NCI-H146 (cell line): ENCODE measurements around the gene MED8.
"Not testable (repeated sequence)": the region's sequence is repeated elsewhere in the genome, so short reads cannot be mapped to it uniquely, and the experiment has no call there.

Experiments used
- DNase-seq: peaks from one replicate; lab custom pipeline; 2025; lab: John Stamatoyannopoulos, UW

MED8 gene

DNA sequence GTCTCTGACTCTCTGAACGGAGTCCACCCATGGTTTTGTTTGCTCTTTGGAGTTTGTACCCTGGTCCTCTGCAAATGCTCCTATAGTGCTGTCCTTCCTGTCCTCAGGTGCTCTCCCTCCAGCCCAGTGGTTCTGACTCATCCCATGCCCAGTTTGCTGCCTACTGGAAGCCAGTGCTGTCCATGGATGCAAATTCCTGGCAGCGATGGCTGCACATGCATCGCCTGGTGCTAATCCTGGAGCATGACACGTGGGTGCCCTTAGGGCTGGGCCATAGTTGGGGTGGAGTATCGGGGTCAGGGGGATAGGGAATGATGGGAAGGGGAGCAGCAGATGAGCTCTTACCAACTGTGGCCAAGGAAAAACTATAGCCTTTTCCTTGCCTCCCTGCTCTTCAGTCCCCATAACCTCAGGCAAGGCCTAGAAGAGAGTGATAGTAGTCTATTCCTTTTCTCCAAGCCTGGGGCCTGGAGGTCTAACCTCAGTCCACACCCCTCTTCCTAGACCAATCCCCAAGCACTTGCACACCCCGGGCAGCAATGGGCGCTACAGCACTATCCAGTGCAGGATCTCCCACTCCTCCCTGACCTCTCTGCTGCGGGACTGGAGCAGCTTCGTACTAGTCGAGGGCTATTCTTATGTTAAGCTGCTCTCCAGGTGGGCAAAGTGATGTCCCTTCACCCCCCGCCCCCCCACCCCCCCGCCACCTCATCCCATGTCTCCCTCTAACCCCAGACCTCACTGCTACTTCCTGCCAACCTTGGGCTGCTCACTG is 32.6 kb upstream of the MED8 start:
- no peak for DNase-seq

DNA sequence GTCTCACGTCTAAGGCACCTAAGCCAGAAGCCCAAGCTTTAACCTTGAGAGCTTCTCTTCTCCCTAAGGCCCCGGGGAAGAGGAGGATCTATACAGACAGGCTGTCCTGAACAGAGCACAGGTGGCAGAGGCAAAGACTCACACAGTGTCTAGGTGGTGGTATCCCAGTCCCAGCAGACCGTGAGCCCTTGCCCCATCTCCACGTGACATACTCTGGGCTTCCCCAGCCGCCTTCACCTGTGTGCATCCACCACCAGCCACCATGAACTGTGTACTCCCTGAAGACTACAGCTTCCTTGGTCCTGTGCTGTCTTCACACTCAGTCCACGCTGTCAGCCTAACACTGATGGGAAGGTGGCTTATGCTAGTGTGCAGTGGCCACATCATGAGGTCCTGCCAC is 31.8 kb upstream of the MED8 start:
- DNase-seq = no peak

DNA sequence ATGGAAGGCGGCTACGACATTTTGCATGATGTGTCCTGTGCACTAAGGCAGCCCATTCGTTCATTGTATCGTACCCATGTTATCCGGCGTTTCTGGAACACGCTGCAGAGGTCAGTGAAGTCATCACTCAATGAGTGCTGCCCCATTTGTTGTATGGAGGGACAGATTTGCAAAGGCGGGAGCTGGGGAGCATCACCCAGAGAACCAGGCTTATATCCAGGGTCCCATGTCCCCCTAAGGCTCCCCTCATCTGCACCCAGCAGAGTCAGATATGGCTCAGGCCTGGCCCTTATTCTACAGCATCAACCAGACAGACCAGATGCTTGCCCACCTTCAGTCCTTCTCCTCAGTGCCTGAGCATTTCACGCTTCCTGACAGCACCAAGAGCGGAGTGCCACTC is 31.3 kb upstream of the MED8 start:
- DNase-seq = no peak

DNA sequence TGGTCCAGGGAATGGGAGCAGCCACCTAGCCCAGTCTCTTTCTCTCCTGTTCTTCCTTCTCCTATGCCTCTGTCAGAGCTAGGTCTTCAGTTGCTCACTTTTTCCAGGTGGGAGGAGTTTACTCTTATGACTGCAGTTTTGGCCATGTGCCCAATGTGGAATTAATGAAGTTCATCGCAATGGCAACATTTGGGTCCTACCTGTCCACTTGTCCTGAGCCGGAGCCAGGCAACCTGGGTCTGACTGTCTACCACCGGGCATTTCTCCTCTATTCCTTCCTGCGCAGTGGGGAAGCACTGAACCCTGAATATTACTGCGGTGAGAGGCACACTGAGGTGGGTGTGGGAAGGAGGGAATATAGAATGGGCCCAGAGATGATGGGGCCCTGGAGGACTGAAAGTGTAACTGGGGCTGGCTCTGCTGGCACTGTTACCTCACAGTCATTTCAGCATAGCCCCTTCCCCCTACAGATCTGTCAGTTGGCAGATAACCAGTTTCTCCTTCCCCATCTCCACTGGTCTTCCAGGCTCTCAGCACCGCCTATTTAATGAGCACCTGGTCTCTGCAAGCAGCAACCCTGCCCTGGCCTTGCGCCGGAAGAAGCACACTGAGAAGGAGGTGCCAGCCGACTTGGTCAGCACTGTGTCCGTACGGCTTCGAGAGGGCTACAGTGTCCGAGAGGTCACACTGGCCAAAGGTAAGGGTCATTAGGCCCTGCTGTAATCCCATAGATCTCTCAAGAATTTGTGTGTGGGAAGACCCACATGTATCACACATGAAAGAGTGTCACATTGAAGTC is 30.2 kb upstream of the MED8 start:
- DNase-seq = no peak

DNA sequence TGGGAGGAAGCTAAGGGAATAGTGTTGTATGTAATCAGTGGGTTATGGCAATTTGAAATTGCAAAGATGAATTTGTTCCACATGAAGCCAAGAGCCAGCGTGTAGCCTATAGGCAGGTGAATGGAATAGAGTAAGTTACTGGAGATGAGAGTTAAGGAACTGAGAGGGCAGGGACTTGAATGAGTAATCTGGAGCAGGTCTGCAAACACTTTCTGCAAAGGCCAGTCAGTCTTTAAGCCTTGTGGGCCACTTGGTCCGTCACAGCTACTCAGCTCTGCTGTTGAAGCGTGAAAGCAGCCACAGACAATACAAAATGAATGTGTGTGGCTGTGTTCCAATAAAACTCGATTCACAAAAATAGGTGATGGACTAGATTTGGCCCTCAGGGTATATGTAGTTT is 29.3 kb upstream of the MED8 start:
- no peak for DNase-seq

DNA sequence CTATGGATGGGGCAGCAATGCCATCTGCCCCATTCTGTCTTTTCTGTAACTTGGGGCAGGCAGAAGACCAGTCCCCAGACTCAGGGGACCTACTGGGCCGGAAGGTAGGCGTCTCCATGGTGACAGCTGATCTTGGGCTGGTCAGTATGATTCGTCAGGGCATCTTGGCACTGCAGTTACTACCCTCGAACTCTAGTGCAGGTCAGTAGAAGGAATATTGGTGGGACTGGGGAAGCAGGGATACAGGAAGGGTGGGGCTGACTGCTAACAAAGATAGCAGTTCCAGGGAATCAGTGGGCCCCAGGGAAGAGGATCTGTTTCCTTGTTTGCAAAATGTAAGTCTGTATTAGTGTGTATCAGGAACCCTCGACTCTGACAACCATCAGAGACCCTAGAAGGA is 26.3 kb upstream of the MED8 start:
- DNase-seq = no peak

DNA sequence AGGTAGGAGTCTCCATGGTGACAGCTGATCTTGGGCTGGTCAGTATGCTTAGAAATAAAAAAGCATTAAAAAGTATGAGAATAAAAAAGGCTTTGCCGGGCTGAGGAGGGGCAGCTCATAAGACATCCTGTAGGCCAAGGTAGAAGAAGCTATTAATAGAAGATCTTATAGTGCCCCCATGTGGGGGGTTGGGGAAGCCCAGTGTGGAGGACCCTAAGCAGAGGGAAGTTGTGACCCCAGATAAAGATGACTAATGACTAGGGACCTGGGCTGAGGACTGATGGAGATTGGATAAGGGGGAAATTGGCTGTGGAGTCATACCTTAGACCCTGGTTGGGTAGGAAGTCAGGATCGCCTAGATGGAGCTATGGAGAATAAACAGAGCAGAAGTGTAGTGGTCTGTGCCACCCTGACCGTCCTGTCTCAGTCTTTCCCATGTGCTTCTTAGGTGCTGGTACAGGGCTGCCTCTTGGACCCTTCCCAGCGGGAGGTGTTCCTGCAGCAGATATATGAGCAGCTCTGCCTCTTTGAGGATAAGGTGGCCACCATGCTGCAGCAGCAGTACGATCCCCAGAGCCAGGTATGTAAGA is 25.1 kb upstream of the MED8 start:
- DNase-seq = peak; percentile 45

DNA sequence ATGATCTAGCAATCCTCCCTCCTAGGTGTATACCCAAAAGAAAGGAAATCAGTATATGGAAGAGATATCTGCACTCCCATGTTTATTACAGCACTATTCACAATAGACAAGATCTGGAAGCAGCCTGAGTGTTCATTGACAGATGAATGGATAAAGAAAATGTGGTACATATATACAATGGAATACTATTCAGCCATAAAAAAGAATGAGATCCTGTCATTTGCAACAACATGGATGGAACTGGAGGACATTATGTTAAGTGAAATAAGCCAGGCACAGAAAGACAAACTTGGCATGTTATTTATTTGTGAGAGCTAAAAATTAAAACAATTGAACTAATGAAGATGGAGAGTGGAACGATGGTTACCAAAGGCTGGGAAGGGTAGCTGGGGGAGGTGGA is 23.8 kb upstream of the MED8 start:
- DNase-seq = not testable (repeated sequence)

DNA sequence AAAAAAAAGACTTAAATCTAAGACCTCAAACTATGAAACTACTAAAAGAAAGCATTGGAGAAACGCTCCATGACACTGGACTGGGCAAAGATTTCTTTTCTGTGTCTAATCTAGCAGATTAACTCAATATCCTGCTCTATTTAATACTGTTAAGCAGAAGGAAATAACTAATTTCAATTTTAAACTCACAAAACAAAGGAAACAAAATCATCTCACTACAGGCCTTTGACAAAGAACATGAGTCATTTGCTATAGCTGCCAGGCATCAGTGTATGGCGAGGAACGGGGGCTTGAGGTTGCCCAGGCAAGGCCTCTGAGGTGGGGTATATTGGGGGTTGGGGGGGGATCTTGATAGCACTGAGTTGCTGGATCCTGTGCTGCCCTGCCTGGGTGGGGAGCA is 21.0 kb upstream of the MED8 start:
- DNase-seq = no peak

DNA sequence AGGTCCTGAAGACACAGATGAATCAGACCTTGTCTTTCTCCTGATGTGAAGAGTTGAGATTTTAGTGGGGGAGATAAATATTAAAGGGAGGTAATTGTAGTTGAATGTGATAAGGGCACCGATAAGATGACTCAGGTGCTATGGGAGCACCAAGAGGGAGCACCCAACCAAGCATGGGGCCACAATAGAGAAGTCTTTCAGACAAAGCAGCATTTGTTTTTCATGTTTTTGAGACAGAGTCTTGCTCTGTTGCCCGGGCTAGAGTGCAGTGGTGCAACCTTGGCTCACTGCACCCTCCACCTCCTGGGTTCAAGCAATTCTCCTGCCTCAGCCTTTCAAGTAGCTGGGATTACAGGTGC is 16.3 kb upstream of the MED8 start:
- no peak for DNase-seq

DNA sequence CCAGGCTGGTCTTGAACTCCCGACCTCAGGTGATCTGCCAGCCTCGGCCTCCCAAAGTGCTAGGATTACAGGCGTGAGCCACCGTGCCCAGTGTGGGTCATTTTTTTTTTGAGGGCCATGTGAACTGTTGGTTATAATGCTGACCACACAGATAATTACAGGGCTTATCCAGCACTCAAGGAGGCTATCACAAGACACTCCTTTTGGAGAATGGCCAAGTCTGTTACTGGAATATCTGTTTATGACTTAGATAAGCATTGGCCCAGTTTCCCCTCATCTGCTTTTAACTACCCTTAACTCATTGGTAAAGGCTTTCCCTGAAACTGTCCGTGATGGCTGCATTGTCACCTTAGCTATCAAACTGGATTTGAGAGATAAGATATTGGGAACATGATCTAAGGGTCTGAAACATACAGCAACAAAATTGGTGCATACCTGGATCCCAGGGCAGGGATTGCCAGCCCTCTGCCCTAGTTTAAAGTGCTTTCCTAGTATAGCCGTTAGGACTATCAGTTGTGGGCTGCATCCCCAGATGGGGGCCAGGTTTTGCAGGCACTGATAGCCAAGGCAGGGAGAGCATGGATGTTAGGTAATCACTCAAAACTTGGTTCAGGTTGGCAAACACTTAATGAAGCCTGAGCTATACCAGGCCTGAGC is 15.7 kb upstream of the MED8 start:
- no peak for DNase-seq

DNA sequence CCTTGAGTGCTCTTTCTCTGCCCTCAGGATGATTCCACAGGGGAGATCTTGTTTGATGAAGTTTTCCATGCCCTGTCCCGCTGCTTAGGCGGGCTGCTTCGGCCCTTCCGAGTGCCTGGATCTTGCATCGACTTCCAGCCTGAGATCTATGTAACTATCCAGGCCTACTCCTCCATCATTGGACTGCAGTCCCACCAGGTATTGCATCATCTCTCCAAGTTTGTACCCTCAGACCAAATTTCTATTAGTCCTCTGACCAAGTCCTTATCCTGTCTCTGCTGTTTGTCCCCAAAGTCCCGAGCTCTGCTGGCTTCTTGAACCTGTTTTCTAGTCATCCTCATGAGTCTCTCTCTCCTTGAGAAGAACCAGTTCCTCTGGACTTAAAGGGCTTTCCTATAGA is 14.8 kb upstream of the MED8 start:
- no peak for DNase-seq

DNA sequence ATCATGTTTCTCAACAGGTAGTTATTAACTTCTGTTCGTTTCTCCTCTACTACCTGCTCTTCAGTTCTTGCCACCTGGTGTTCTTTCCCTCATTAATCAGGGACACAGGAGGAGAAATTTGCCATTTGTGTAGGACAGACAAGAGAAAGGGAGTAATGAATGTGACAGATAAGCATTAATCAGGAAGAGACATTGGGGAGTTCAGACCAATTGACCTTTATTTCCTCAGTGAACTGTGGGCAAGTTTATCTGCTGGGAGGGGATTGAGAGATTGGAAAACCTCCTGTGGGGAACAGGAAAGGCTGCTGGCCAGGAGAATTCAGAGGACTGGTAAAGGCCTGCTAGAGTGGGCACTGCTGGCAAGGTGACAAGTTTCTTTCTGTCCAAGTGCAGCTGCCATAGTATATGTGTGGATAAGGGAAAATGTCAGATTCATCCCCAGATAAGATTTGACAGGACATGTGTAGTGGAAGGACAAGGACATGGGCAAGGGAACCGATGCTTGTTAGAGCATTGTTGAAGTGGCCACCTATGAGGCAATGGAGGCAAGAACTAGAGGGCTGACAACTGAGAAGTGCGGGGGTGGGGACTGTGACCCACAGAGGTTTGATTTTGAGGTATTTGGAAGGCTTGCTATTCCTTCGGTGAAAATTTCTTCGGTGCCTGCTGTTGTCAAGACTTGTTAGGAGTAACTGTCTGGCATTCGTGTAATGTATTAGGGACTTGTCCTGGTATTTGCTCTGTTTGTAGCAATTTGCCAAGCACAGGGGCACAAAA is 12.7 kb upstream of the MED8 start:
- DNase-seq = no peak

DNA sequence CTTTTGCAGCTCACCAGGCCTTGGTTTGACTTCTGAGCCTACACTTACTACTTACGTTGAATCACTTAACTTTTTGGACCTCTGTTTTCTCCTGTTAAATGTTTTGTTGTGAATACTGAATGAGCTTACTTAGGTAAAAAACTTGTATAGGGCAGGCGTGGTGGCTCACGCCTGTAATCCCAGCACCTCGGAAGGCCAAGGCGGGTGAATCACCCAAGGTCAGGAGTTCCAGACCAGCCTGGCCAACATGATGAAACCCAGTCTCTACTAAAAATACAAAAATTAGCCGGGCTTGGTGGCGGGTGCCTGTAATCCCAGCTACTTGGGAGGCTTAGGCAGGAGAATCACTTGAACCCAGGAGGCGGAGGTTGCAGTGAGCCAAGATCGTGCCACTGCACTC is 10.8 kb upstream of the MED8 start:
- DNase-seq = not testable (repeated sequence)

DNA sequence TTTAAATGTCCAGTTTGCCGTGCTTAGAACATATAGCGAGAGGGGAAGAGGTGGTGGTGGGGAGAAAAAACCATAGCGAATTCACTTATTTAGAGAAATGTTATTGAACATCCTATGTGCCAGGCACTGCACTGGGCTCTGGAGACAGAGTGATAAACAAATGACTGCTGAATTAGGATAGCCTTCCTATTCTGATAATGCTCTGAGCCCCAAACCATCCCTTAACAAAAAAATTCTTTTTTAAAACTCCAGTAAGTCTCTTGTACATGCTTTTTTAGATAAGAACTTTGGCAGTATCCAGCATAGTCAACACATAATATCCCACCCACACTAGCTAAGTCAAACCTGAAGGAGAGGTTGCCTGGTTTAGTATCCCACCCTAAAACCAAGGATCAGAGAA is 8.6 kb upstream of the MED8 start:
- no peak for DNase-seq

DNA sequence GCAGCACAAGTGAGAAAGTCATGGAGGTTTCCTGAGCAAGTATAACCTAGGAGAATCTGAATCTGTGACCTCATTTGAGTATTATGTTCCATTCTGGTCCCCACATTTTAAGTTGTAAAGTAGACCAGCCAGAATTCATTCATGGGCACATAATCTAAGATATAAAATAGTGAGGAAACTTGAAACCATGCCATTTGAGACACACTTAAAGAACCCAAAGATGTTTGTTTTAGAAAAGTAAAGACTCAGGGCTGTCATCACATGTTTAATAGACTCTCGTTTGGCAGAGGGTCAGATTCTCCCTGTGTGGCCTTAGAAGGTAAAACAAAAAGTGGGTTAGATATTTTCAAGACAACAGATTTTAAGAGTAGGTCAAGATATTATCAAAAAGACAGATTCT is 6.5 kb upstream of the MED8 start:
- no peak for DNase-seq

DNA sequence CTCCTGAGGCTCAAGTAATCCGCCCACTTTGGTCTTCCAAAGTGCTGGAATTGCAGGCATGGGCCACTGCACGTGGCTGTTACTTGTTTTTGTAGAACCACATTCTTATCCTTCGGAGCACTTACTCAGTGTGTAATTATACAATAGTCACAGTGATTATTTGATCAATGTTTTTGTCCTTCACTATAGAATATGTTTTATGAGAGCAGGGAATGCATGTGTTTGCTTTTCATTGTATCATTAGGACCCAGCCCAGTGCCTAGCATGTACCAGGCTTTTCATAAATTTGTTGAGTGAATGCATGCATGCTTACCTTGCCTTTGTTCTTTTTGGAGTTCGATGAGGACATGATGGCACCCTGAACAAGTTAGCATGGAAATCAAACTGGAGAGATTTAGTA is 5.9 kb upstream of the MED8 start:
- no peak for DNase-seq

DNA sequence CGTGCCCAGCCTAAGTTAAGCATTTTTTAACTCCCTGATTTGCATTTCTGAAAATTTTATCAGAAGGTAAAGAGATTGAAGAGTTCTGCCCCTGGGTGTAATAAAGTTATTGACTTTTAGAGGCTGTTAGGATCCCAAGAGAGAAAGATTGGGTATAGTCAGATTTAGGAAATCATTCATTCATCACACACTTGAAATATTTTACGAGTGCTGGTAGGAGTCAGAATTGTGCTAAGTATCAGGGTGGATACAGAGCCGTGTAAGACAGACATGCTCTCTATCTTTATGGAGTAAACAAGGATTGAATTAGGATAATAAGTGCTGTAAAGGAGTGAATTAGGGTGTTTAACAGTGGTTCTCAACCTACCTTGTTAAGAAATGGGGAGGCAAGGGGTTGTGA is 3.1 kb upstream of the MED8 start:
- no peak for DNase-seq

DNA sequence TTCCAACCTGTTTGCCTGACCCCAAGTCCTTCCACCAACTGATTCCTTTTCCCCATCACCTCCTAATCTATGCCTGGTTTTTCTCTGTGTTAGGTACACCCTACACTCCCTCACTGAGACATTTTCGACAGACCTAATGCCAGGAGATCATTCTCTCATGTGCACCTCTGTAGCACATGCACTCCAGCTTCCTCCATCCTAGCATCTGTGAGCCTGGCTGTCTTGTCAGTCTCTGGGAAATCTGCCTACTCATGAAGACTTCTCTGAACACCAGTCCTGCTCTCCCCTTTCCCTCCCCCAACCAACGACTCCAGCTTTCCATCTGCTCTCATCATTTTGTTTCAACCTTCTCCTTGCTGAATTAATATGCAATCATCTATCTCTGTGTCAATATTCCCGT is 987 bp downstream of the MED8 start:
- no peak for DNase-seq

DNA sequence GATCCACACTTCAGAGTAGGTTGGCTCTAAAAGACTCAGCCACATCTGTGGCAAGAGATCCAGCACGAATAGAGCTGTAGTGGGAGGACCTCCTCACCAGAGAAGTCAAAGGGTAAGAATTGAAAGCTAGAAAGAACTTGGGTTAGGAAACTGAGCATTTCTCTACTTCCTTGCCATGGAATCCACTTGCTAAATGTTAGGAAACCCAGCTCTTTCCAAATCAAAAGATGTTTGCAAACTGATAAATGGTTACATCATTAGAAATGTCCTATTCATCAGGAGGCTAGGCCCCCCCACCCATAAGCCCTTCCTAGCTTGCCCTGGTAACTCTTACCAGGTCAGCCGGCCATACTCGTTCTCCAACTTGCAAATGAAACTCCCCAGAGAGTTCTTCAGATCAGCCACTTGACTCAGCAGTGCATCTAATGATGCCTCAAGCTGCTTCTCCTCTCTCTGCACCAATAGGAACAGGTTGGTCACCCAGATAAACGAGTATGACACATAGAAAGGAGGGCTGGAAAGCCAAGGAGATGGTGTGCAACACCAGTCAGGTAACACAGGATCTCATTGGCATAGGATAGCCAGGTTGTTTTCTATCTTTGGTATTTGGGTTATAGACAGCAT is 1.5 kb downstream of the MED8 start:
- DNase-seq = no peak

DNA sequence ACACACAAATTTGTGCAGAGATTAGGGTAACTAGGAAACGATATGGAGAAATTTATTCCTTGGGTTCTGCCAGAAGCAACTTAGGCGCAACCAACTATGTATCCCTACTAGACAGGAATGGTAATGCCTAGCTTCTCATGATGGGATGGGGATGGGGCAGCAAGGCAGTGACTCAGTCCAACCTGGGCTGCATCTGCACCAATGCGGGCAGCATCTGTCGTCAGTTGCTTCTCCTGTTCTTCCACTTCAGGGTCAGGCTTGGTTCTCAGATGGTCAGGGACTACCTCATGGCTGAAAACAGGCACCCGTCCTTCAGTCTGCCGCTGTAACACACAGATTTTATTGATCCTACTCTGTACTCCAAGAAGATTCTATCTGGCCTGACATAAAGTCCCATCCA is 2.9 kb downstream of the MED8 start:
- DNase-seq = no peak

DNA sequence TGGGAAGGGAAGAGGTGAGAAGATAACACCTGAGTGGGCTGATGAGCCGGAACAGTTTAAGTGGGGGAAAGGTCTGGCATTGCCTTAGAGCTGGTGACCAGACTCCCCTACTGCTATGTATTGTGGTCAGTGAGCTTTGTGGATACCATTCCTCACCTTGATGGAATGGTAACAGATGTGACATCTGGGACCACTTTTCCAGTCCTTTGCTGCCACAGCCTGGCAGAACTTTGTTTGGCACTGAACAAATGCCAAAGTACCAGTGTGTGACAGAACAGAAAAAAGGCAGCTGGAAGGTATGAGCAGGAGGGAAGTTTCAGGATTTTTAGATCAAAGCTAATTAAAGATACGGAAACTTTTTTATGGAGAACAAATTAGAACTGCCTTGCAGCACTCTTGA is 6.2 kb downstream of the MED8 start:
- no peak for DNase-seq
